ENCODE measurements around the gene RBP7.

Gene RBP7

DNA sequence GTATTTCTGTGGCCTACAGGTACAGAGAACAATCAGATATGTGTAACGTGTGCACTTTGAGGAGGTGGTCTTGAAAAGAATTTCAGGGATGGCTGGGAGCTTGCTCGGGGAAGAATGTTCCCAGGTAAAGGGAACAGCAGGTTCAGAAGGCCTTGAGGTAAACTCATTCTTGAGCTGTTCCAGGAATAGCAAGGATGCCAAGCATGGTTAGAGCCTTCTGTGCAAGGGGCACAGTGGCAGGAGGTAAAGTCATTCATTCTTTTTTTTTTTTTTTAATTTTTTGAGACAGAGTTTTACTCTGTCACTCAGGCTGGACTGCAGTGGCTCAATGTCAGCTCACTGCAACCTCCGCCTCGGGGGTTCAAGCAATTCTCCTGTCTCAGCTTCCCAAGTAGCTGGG is 45.7 kb downstream of the RBP7 start:
- TF ChIP-seq, protein P1, sequence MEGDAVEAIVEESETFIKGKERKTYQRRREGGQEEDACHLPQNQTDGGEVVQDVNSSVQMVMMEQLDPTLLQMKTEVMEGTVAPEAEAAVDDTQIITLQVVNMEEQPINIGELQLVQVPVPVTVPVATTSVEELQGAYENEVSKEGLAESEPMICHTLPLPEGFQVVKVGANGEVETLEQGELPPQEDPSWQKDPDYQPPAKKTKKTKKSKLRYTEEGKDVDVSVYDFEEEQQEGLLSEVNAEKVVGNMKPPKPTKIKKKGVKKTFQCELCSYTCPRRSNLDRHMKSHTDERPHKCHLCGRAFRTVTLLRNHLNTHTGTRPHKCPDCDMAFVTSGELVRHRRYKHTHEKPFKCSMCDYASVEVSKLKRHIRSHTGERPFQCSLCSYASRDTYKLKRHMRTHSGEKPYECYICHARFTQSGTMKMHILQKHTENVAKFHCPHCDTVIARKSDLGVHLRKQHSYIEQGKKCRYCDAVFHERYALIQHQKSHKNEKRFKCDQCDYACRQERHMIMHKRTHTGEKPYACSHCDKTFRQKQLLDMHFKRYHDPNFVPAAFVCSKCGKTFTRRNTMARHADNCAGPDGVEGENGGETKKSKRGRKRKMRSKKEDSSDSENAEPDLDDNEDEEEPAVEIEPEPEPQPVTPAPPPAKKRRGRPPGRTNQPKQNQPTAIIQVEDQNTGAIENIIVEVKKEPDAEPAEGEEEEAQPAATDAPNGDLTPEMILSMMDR (IDR thresholded peaks at IDR 0.05; ENCODE audit: poor library complexity, severe bottlenecking): no peak
- Histone ChIP-seq H3K4me1 (ENCODE audit: insufficient read depth, poor library complexity, severe bottlenecking) (no peaks in the 10 kb centered on the region), H3K27ac (ENCODE audit: poor library complexity, severe bottlenecking) (no peak overlapping the region), H3K9me3 (ENCODE audit: severe bottlenecking) (no peaks in the 10 kb centered on the region), H3K4me3 (ENCODE audit: severe bottlenecking) (no peak overlapping the region), H3K27me3 (ENCODE audit: insufficient read depth, poor library complexity, severe bottlenecking) (no peaks in the 10 kb centered on the region), H3K36me3 (ENCODE audit: low read depth) (peaks cover 7% of the 10 kb centered on the region)
- DNase-seq (ENCODE audit: low spot score) (no peak), ATAC-seq (ENCODE audit: low read depth) (no peak)

DNA sequence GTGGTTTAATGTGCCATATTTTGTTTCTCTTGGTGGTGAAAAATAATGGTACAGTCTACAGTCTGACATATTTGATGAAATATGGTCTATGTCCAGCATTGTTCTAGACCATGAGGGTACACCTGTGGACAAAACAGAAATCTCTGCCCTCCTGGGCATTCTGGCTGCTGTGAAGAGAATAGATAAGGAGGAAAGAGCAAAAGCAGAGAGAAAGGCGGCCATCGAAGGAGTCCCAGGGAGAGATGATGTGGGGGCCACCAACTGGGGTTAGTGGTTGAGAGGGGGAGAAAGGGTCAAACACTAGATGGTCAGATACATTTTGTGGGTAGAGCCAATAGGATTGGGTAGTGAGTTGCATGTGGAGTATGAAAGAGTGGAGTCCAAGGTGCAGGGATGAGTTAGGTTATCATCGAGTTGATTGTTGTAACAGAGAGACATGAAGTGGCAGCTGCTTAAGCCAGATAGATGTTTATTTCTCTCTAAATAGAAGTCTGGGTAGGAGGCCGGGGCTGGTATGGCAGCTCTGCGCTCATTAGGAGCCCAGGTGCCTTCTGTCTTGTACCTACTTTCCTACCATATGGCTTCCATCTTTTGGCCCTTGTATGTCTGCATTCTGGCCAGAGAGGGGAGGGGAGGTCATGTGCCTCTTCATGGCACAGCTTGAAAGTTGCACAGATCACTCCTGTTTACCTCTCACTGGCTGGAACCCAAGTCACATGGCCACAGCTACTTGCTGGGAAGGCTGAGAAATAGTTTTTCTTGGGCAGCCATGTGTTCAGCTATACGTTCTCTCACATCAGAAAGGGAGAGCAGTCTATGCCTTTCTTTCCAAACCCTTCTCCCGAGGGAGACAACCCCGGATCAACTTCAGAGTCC is 48.7 kb downstream of the RBP7 start:
- H3K4me3 ChIP-seq (ENCODE audit: severe bottlenecking): no peak overlapping the region
- DNase-seq (ENCODE audit: low spot score): no peak
- H3K27ac ChIP-seq (ENCODE audit: poor library complexity, severe bottlenecking): no peak overlapping the region
- peaks cover 3% of the 10 kb centered on the region; the same call in 1 of the 2 replicates for H3K36me3 ChIP-seq (ENCODE audit: low read depth)
- no peaks in the 10 kb centered on the region for H3K4me1 ChIP-seq (ENCODE audit: insufficient read depth, poor library complexity, severe bottlenecking)
- no peaks in the 10 kb centered on the region for H3K27me3 ChIP-seq (ENCODE audit: insufficient read depth, poor library complexity, severe bottlenecking)
- ATAC-seq (ENCODE audit: low read depth): no peak
- no peaks in the 10 kb centered on the region for H3K9me3 ChIP-seq (ENCODE audit: severe bottlenecking)
- TF ChIP-seq, protein P1 (IDR thresholded peaks at IDR 0.05; ENCODE audit: poor library complexity, severe bottlenecking): no peak

- H3K9me3 ChIP-seq (ENCODE audit: severe bottlenecking): no peaks in the 10 kb centered on the region
- H3K4me3 ChIP-seq (ENCODE audit: severe bottlenecking): no peak overlapping the region
- TF ChIP-seq, protein P1 (IDR thresholded peaks at IDR 0.05; ENCODE audit: poor library complexity, severe bottlenecking): no peak
- no peak overlapping the region for H3K27ac ChIP-seq (ENCODE audit: poor library complexity, severe bottlenecking)
- DNase-seq (ENCODE audit: low spot score): no peak
- ATAC-seq (ENCODE audit: low read depth): no peak
- no peaks in the 10 kb centered on the region for H3K27me3 ChIP-seq (ENCODE audit: insufficient read depth, poor library complexity, severe bottlenecking)
- no peaks in the 10 kb centered on the region for H3K4me1 ChIP-seq (ENCODE audit: insufficient read depth, poor library complexity, severe bottlenecking)
- H3K36me3 ChIP-seq (ENCODE audit: low read depth): peaks cover 3% of the 10 kb centered on the region; the same call in 1 of the 2 replicates
Measured at GRCh38 chr1:10046356-10047085, 49.5 kb downstream of the RBP7 start.

DNA sequence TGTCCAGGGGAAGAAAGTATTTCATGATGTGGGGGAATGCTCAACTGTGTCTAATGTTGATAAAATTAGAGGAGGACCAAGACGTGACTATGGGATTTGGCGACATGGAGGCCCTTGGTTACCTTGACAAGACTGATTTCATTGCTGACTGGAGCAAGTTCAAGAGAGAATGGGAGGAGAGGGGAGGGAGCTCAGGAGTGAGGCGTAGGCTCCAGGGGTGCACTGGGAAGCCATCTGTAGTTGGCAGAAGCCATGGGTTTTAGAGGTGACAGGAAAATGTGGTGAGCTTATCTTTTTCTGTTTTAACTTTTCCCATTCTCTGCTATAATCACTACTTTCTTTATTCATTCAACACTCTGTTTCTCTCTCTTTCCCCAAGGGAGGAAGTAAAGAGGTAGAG is 51.6 kb downstream of the RBP7 start:
- TF ChIP-seq, protein P1 (IDR thresholded peaks at IDR 0.05; ENCODE audit: poor library complexity, severe bottlenecking): no peak
- ATAC-seq (ENCODE audit: low read depth) (no peak), DNase-seq (ENCODE audit: low spot score) (no peak)
- H3K4me3 ChIP-seq (ENCODE audit: severe bottlenecking): no peak overlapping the region
- H3K4me1 ChIP-seq (ENCODE audit: insufficient read depth, poor library complexity, severe bottlenecking): no peaks in the 10 kb centered on the region
- H3K9me3 ChIP-seq (ENCODE audit: severe bottlenecking): no peaks in the 10 kb centered on the region
- H3K27ac ChIP-seq (ENCODE audit: poor library complexity, severe bottlenecking): no peak overlapping the region
- peaks cover 3% of the 10 kb centered on the region; the same call in 1 of the 2 replicates for H3K36me3 ChIP-seq (ENCODE audit: low read depth)
- H3K27me3 ChIP-seq (ENCODE audit: insufficient read depth, poor library complexity, severe bottlenecking): no peaks in the 10 kb centered on the region
